LNCaP clone FGC (cell line): ENCODE data around the gene KARS1.

ENCODE experiments used
- DNase-seq: peaks from one replicate; pipeline ENCODE4 v3.0.0-alpha.2; 2011; ENCODE audit warnings: low read depth
- H3K4me3 ChIP-seq: 2 replicates; pipeline ENCODE4 v1.5.1; 2011; ENCODE audit warnings: mild to moderate bottlenecking, low read depth, low read length, control low read depth
- CTCF ChIP-seq: IDR thresholded peaks from 2 replicates; pipeline ENCODE4 v1.5.1; 2012; ENCODE audit warnings: mild to moderate bottlenecking; ENCODE audit not compliant: control insufficient read depth, insufficient read depth; ENCODE audit errors: extremely low read depth

Gene KARS1

DNA sequence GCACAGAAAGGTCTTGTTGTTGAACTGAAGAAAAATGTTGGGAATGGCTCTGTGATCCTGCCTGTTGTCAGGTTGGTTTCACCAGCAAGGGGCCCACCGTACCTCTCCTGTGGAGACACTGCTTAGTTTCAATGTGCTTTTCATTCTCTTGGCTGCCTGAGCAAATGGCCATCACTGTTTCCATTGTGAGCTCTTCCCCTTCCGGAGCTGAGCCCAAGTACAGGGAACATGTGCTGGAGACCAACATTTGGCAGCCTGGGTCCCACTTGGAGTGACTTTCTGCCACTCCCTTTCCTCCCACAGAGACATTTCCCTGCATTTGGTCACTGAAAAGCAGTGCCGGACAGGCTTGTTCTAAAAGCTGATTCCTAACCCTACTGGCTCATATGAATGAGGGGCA is 58.2 kb downstream of the KARS1 start:
- H3K4me3 ChIP-seq: no peak overlapping the region
- TF ChIP-seq CTCF: no peak
- DNase-seq: no peak

- no peak overlapping the region for H3K4me3 ChIP-seq
- no peak for TF ChIP-seq CTCF
- DNase-seq: no peak
These were observed 58.7 kb downstream of the KARS1 start for GRCh38 chr16:75588716-75589115.

GRCh38 chr16:75584108-75584507 is 63.4 kb downstream of the KARS1 start:
- no peak for DNase-seq
- TF ChIP-seq CTCF: no peak
- no peak overlapping the region for H3K4me3 ChIP-seq

GRCh38 chr16:75579281-75579834 is 68.1 kb downstream of the KARS1 start:
- no peak for DNase-seq
- H3K4me3 ChIP-seq: no peak overlapping the region
- TF ChIP-seq CTCF: no peak

DNA sequence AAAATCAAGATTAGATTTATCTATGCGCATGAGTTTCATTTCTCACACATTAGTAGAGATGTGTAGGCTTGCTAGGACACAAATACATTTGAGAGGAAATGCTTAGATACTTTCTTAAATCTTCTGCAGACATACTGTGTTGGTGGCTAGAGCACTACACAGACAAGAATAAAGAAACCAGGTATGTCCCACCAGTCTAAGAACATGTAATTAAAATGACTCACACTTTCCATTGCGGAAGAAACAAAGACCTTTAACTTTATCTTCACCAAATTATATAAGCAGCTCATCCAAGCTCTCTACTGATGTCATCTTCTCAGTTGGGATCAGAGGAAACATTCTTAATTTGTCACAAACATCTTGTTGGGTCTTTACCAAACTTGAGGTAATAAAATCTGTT is 68.7 kb downstream of the KARS1 start:
- no peak overlapping the region for H3K4me3 ChIP-seq
- no peak for DNase-seq
- no peak for TF ChIP-seq CTCF

GRCh38 chr16:75578212-75578611 is 69.3 kb downstream of the KARS1 start:
- no peak for DNase-seq
- TF ChIP-seq CTCF: no peak
- no peak overlapping the region for H3K4me3 ChIP-seq
